GM19238 (cell line): Measurements from ENCODE around the gene CFP.

Experiments
- DNase-seq: peaks from one replicate; pipeline ENCODE4 v3.0.0; 2011; ENCODE audit warnings: low spot score; ENCODE audit not compliant: insufficient read length

CFP gene

GRCh38 chrX:47638816-47639215 lies 9.1 kb upstream of the CFP start:
- no peak for DNase-seq

- no peak for DNase-seq
These were observed 7.9 kb upstream of the CFP start for GRCh38 chrX:47637546-47638195.

GRCh38 chrX:47634871-47635575 lies 5.3 kb upstream of the CFP start:
- DNase-seq, result no peak

GRCh38 chrX:47633689-47634590 lies 4.2 kb upstream of the CFP start:
- no peak for DNase-seq

GRCh38 chrX:47632666-47633065 lies 2.9 kb upstream of the CFP start:
- DNase-seq, result no peak

- no peak for DNase-seq
These were observed 1.9 kb upstream of the CFP start for GRCh38 chrX:47631676-47632075.

GRCh38 chrX:47628982-47629381 lies 748 bp downstream of the CFP start:
- no peak for DNase-seq

GRCh38 chrX:47625365-47625764 lies 4.4 kb downstream of the CFP start:
- no peak for DNase-seq

GRCh38 chrX:47623540-47624027 lies 6.1 kb downstream of the CFP start:
- no peak for DNase-seq

- no peak for DNase-seq
These were observed 7.9 kb downstream of the CFP start for GRCh38 chrX:47621851-47622250.

GRCh38 chrX:47620303-47620685 lies 9.4 kb downstream of the CFP start:
- no peak for DNase-seq

- peak; percentile 75 for DNase-seq
These were observed 10.0 kb downstream of the CFP start, which contains the start of gene SYN1 for GRCh38 chrX:47619486-47620302. Gene SYN1 (minus strand): TSS chrX:47619857. CDS start chrX:47619728, 129 bp downstream.

GRCh38 chrX:47618923-47619485 lies 10.7 kb downstream of the CFP start:
- no peak for DNase-seq

GRCh38 chrX:47614618-47615017 lies 15.1 kb downstream of the CFP start:
- no peak for DNase-seq

GRCh38 chrX:47613082-47613481 lies 16.6 kb downstream of the CFP start:
- no peak for DNase-seq

GRCh38 chrX:47612418-47612817 lies 17.3 kb downstream of the CFP start:
- DNase-seq, result no peak

GRCh38 chrX:47611926-47612325 lies 17.8 kb downstream of the CFP start:
- no peak for DNase-seq

- DNase-seq, result no peak
These were observed 18.2 kb downstream of the CFP start for GRCh38 chrX:47611489-47611888.

GRCh38 chrX:47610511-47610910 lies 19.2 kb downstream of the CFP start:
- no peak for DNase-seq

- no peak for DNase-seq
These were observed 21.5 kb downstream of the CFP start for GRCh38 chrX:47608130-47608810.
